ENCODE results near the gene DNAJB8.
A peak's percentile ranks its signal among the peaks of the same experiment; 100 is the strongest.

The DNAJB8 gene

GRCh38 chr3:128493570-128494366 lies 27.1 kb upstream of the DNAJB8 start:
- no peak for DNase-seq (ENCODE audit: low spot score)

GRCh38 chr3:128492671-128493569 lies 26.2 kb upstream of the DNAJB8 start, which contains the start of gene GATA2:
TSS of gene GATA2 (minus strand) at chr3:128493201. CDS start at chr3:128487031, 6,170 bp downstream.
- DNase-seq (ENCODE audit: low spot score), result no peak

DNA sequence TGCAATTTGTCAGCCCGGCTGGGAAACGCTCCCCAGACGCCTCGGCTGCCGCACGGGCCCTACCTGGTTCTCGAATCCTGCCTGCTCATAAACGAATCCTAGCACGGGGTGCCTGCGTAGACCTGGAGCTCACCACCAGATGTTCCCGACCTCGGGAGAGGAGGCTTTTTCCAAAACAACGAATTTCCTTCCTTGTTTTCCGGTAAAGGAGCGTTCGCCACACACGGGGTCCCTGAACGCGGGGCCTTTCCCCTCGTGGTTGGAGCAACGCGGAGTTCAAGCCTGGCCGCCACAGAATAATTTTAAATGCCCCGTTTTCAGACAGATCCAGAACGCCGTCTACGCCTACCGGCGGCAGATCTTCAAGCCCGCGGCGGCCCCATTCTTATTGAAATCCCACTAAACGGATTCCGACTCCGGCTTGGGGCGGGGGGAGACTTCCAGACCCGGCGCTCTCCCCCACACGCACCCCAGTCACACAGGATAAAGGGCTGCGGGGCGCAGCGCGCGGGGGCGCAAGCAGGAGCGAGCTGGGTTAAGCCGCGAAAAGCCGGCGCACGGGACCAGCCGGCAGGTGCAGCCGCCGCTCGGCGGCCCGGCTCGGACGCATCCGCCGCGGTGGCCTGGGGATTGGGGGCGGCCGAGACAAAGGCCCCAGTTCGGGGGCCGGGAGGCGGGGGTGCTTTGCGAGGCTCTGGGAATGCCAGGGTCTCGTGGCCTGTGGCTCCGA lies 25.4 kb upstream of the DNAJB8 start:
- DNase-seq (ENCODE audit: low spot score), result no peak

DNA sequence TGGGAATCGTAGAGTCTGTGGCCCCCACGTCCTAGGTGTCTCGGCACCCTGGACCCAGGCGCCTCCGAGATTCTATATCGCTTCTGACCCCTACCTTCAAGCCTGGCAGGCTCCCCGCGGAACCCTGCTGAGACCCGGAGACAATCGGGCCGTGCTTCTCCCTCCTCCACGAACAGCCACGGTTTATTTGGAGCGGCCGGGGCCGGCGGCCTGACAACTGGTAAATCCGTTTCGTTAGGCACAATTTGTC lies 24.9 kb upstream of the DNAJB8 start:
- no peak for DNase-seq (ENCODE audit: low spot score)

DNA sequence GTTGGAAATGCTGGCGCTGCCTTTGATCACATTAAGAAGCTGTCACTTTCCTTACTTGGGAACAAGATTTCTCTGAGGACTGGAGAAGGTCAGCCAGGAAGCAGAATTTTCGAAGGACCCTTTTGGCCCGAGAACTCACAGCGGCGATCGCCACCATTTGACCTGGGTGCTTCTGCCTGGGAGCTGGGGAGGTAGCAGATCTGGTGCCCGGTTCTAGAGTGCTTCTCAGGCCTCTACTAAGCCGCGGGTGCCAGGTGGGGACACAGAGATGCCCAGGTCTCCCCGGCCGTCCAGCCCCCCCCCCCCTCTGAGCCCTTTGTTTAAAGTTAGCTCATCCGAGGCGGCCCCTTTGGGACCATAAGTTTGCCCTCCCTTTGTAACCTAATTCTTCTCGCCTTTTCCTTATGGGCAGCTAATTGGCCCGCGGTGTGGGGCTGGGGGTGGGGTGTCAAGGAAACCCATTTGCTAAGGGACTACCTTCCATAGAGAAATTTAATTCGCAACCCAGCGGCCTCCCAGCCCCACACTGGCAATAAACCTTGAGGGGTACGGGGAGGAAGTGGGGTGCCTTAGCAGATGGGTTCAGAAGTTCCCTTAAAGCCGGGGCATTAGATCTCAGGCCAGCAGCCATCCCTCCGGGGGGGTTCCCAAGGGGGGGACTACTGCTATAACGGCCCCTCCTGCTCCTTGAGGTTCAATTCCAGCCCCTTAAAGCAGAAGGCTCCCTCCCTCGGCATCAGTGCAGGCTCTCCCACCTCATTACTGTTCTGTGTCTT lies 24.4 kb upstream of the DNAJB8 start:
- no peak for DNase-seq (ENCODE audit: low spot score)

GRCh38 chr3:128490650-128490914 lies 23.9 kb upstream of the DNAJB8 start:
- no peak for DNase-seq (ENCODE audit: low spot score)

DNA sequence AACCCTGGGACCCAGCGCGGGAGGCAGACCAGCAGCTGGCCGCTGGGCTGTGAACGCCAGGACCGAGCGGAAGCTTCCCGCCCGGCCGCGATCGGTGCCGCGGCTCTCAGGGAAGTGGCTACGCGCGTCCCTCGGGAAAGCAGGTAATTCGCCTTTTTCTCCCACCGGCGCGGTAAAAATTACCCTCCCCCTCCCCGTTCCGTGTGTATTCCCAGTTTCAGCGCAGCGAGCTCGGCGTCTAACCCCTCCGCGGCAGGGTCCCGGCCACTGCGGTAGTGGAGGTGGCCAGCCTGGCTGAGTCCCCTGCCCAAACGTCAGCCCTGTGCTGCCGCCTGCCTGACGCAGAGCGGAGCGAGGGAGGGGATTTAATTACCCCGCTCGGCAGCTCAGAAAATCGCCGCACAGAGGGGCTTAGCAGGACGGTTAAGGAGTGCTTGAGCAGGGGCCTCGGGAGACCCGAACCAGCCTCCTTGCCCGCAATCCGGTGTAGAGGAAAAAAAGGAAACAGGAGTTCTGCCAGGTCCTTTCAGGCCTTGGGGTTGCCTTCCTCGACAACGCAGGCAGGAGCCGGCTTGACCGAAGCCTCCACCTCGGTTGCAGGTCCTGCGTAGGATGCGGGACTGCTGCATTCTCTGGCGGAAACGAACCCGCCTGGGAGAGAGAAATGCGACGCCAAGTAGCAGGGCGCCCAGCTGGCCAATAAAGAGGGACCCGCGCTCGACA lies 23.4 kb upstream of the DNAJB8 start:
- no peak for DNase-seq (ENCODE audit: low spot score)

GRCh38 chr3:128489674-128489926 lies 22.9 kb upstream of the DNAJB8 start:
- DNase-seq (ENCODE audit: low spot score), result no peak

- peak; percentile 64 for DNase-seq (ENCODE audit: low spot score)
Measured at GRCh38 chr3:128488991-128489673, 22.4 kb upstream of the DNAJB8 start.

DNA sequence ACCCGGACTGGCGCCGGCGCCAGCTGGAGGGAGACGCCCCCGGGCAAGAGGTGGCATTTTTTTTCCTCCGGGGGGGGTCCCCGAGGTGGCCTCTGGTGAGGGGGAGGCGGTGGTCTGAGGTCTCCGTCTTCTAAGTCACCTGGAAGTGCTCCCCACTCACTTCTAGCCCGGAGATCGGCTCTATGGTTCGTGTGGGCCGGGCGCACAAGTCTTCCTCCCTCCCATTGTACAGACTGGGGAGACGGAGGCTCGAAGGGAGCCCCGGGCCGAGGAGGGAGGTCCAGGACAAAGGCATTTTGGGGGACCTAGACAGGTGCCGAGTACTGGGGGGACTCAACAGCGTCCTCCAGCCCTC lies 21.9 kb upstream of the DNAJB8 start:
- DNase-seq (ENCODE audit: low spot score), result no peak

GRCh38 chr3:128487813-128488635 lies 21.3 kb upstream of the DNAJB8 start:
- peak; percentile 92 for DNase-seq (ENCODE audit: low spot score)

- no peak for DNase-seq (ENCODE audit: low spot score)
Measured at GRCh38 chr3:128487538-128487812, 20.8 kb upstream of the DNAJB8 start.

DNA sequence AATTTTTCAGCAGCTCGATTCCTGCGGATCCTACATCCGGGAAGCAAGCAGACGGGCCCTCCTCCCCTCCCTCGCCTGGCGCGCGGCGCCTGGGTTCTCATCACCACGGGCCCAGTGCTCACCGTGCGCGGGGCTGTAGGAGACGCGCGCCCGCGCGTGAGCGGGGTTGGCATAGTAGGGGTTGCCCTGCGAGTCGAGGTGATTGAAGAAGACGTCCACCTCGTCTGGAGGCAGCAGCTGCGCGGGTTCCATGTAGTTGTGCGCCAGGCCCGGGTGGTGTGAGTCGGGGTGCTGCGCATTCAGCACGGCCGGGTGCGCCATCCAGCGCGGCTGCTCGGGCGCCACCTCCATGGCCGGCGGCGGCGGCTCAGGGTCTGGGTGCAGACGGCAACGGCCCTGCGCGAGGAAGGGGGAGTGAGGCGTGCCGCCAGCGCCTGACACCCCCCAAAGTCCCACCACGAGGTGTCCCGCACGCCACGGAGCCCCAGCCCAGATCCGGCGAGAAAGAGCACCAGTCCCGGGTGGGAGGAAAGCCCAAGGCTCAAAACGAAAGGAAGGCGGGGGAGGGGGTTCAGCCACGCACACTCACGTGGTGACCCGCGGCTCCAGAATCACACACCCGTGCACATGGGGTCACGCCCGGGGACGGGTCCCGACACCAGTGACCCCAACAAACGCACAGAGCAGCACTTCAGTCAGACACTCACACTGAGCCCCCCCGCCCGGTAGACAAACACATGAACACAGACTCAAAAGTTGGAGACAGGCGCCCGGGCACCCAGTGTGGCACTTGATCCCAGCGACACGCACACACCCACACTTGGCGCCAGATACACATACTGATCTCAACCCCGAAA lies 20.2 kb upstream of the DNAJB8 start:
- DNase-seq (ENCODE audit: low spot score), result no peak

DNA sequence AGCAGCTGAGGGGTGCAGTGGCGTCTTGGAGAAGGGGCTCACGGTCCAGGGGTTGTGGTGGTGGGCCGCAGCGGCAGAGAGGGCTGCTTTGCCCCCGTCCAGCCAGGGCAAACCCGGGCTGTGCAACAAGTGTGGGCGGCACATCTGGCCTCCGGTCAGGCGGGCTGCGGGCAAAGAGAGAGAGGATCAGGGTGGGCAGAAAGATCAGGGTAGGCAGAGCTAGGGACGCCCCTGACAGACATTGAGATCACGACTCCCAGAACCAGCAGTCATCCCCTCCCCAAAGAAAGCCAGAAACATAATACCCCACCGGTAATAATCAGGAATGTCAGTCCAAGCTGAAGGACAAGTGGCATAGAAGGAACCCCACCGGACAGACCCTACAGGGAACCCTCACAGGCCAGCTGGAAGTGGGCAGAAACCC lies 19.5 kb upstream of the DNAJB8 start:
- DNase-seq (ENCODE audit: low spot score), result no peak

GRCh38 chr3:128485282-128486204 lies 18.9 kb upstream of the DNAJB8 start:
- no peak for DNase-seq (ENCODE audit: low spot score)

DNA sequence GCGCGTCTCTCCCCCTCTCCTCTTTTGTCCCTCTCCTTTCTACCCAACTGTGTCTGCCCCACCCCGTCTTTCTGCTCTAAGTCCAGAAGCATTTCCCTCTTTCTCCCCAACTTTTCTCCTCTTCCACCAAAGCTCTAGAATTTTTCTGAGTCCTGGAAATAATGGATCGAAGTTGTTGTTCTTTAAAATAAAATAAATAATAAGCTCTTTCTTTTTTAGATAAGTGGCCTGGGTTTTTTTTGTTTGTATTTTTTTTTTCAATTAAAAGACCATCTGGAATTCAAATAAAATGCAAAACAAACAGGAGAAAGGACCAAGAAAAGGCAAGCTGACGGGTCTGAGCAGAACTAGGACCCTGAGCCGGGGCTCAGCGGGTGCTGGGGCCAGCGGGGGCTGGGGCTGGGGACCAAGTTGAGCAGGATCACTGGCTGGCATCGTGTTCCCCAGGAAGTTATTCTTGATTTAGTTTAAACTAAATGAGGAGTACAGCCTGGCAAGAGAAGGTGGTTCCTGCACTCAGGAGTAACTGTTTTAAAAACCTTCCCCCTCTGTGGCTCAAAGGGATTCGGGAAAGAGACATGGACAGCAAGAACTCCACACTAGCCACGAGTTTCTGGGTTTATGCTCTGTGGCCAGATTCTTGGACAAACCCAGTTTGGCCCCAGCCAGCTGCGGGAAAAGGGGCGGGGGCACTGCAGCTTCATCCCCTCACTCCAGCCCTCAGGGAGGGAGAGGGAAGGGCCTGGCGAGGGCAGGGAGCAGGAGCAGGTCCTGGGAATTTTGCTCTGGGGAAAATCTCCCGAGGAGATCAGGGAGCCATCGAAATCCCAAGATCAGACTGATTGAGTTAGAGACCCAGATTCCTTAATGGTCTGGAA lies 18.0 kb upstream of the DNAJB8 start:
- no peak for DNase-seq (ENCODE audit: low spot score)

DNA sequence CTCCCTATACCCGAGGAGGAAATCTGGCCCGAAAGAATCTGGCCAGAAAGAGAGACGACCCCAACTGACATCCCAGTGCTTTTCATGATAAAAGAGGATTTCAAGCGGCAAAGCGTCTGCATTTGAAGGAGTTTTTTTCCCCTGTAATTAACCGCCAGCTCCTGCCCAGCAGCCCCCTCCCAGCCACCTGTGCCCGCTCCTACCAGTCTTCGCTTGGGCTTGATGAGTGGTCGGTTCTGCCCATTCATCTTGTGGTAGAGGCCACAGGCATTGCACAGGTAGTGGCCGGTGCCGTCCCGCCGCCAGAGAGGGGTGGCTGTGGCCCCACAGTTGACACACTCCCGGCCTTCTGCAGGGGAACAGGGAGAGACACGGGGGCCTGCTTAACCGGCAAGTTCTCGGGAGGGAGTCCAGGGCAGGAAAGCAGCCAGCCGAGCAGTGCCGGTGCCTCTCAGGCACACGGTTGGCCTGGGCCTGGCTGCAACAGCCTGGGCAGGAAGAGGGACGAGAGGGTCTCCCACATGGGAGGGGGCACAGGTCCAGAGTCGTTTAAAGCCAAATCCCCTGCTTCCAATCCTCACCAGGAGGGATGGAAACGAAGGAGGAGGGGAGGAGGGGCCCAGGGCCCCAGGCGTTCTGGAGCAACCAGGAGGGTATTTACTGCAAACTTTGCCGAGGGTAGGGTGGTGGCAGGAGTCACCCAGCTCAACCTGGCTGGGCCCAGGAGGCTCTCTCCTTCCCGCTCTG lies 17.1 kb upstream of the DNAJB8 start:
- DNase-seq (ENCODE audit: low spot score), result no peak
